Upper lobe of left lung (tissue), 6 donors: ENCODE measurements around the gene ITGBL1. TPM values are rescaled to one million over a fixed set of nuclear protein-coding genes. Genes with fewer than 3 reads are reported as not detected.

Source experiments
- ATAC-seq, 2 donors: fragments of 200-7000 bp; cut with Tn5 transposase; one replicate each; pipeline ENCODE4 v1.9.1; 2022; ENCODE audit warnings: mild to moderate bottlenecking in 2 of 2, moderate library complexity in 2 of 2; ENCODE audit not compliant: low FRiP score in 2 of 2
- DNase-seq, 2 donors: peaks; one replicate each; pipeline ENCODE4 v3.0.0-alpha.2; 2019 to 2020
- H3K27ac ChIP-seq, 4 donors: fragments of 200-600 bp; sonication (generic); one replicate each; pipeline ENCODE4 v1.5.1; 2016 to 2019
- H3K27me3 ChIP-seq, 4 donors: fragments of 200-600 bp; sonication (generic); one replicate each; pipeline ENCODE4 v1.5.1; 2017 to 2019
- H3K36me3 ChIP-seq, 4 donors: fragments of 200-600 bp; sonication (generic); one replicate each; pipeline ENCODE4 v1.5.1; 2016 to 2019
- H3K4me1 ChIP-seq, 4 donors: fragments of 200-600 bp; sonication (generic); one replicate each; pipeline ENCODE4 v1.5.1; 2018 to 2019
- H3K4me3 ChIP-seq, 4 donors: fragments of 200-600 bp; sonication (generic); one replicate each; pipeline ENCODE4 v1.5.1; 2017 to 2019; ENCODE audit warnings: mild to moderate bottlenecking in 2 of 4, moderate library complexity in 1 of 4
- H3K9me3 ChIP-seq, 4 donors: fragments of 200-600 bp; sonication (generic); one replicate each; pipeline ENCODE4 v1.5.1; 2018 to 2019
- CTCF ChIP-seq, 6 experiments: fragments of 450-650 bp in 4 of 6; fragments of 200-600 bp in 2 of 6; sonication (generic) in 2 of 6; IDR thresholded peaks; one replicate each; pipeline ENCODE4 v1.5.1; 2016 to 2019; ENCODE audit warnings: antibody characterized with exemption in 6 of 6
- EP300 ChIP-seq, 4 donors: sonication (generic); formaldehyde crosslinking; IDR thresholded peaks; one replicate each; pipeline ENCODE4 v1.5.1; 2017; ENCODE audit warnings: antibody characterized with exemption in 4 of 4, control low read depth in 2 of 4
- POLR2A ChIP-seq, 4 donors: fragments of 450-650 bp; IDR thresholded peaks; one replicate each; pipeline ENCODE4 v1.5.1; 2016 to 2017; ENCODE audit warnings: antibody characterized with exemption in 4 of 4, mild to moderate bottlenecking in 2 of 4
- POLR2AphosphoS5 ChIP-seq, 2 donors: sonication (generic); formaldehyde crosslinking; IDR thresholded peaks; one replicate each; pipeline ENCODE4 v1.5.1; 2017; ENCODE audit warnings: antibody characterized with exemption in 2 of 2
- WGBS, 2 donors: methylation state at CpG; one replicate each; pipeline ENCODE4 v1.1.5; 2017 to 2018; 5-methylcytosine and 5-hydroxymethylcytosine counted together
- total RNA-seq, 6 donors: library from RNA; depleted of rRNA in 4 of 6; stranded (reverse); fragments of >200 nt in 4 of 6; gene quantifications; one replicate each; pipeline versions ENCODE4 v1.1.0 to v1.2.1, GENCODE V29; 2016 to 2021
- donor health status: DM: no; HTN: no; CAD: no; lungs with moderate emphysema.
- donor health status: DM: no; HTN: yes; CAD: no; lungs with severe emphysema.

Gene ITGBL1
- total RNA-seq, 6 donors from 2014 or later = 5.2 to 51.9 (median 21.9) TPM

GRCh38 chr13:101514695-101515275, 62.3 kb downstream of the ITGBL1 start:
- ATAC-seq (peak in 1 of 2 donors; percentile 68), DNase-seq (no peak)
- H3K4me3 ChIP-seq = no peak overlapping the region
- H3K27me3 ChIP-seq = no peaks in the 10 kb centered on the region
- H3K9me3 ChIP-seq = no peaks in the 10 kb centered on the region
- no peaks in the 10 kb centered on the region for H3K4me1 ChIP-seq
- no peaks in the 10 kb centered on the region for H3K36me3 ChIP-seq
- no peak overlapping the region for H3K27ac ChIP-seq
- TF ChIP-seq POLR2AphosphoS5 (IDR thresholded peaks at IDR 0.05) (no peak), CTCF (IDR thresholded peaks at IDR 0.05) (peak; percentile 27 to 65 (median 46))

- DNase-seq (no peak), ATAC-seq (no peak)
- no peaks in the 10 kb centered on the region for H3K4me1 ChIP-seq
- 80 to 89% methylated on average over 3 of the region's 3 CpGs for WGBS, 2 donors
- no peak for TF ChIP-seq CTCF (IDR thresholded peaks at IDR 0.05)
- no peak for TF ChIP-seq POLR2AphosphoS5 (IDR thresholded peaks at IDR 0.05)
- no peak for TF ChIP-seq POLR2A (IDR thresholded peaks at IDR 0.05)
- TF ChIP-seq EP300 (IDR thresholded peaks at IDR 0.05) = no peak
- no peak overlapping the region for H3K27ac ChIP-seq
- no peaks in the 10 kb centered on the region for H3K27me3 ChIP-seq
- no peak overlapping the region for H3K4me3 ChIP-seq
- H3K36me3 ChIP-seq = no peaks in the 10 kb centered on the region
- H3K9me3 ChIP-seq = no peaks in the 10 kb centered on the region
Observed at GRCh38 chr13:101515504-101515903, 63.0 kb downstream of the ITGBL1 start.

GRCh38 chr13:101516262-101516661, 63.8 kb downstream of the ITGBL1 start:
- Histone ChIP-seq H3K4me1 (no peaks in the 10 kb centered on the region), H3K27me3 (no peaks in the 10 kb centered on the region), H3K9me3 (no peaks in the 10 kb centered on the region), H3K36me3 (no peaks in the 10 kb centered on the region), H3K4me3 (no peak overlapping the region), H3K27ac (no peak overlapping the region)
- WGBS, 2 donors = 91 to 98% methylated on average over 2 of the region's 2 CpGs
- DNase-seq = no peak
- no peak for ATAC-seq
- no peak for TF ChIP-seq EP300 (IDR thresholded peaks at IDR 0.05)
- no peak for TF ChIP-seq CTCF (IDR thresholded peaks at IDR 0.05)
- TF ChIP-seq POLR2A (IDR thresholded peaks at IDR 0.05) = no peak
- no peak for TF ChIP-seq POLR2AphosphoS5 (IDR thresholded peaks at IDR 0.05)

GRCh38 chr13:101520672-101521071, 68.2 kb downstream of the ITGBL1 start:
- Histone ChIP-seq H3K4me1 (no peaks in the 10 kb centered on the region), H3K27ac (no peak overlapping the region), H3K27me3 (no peaks in the 10 kb centered on the region), H3K4me3 (no peak overlapping the region), H3K36me3 (no peaks in the 10 kb centered on the region), H3K9me3 (no peaks in the 10 kb centered on the region)
- TF ChIP-seq CTCF (IDR thresholded peaks at IDR 0.05) (no peak), POLR2A (IDR thresholded peaks at IDR 0.05) (no peak), EP300 (IDR thresholded peaks at IDR 0.05) (no peak), POLR2AphosphoS5 (IDR thresholded peaks at IDR 0.05) (no peak)
- ATAC-seq = no peak
- 58 to 68% methylated on average over 4 of the region's 4 CpGs for WGBS, 2 donors
- no peak for DNase-seq

GRCh38 chr13:101521371-101521770, 68.9 kb downstream of the ITGBL1 start:
- ATAC-seq (no peak), DNase-seq (no peak)
- TF ChIP-seq EP300 (IDR thresholded peaks at IDR 0.05) (no peak), CTCF (IDR thresholded peaks at IDR 0.05) (no peak), POLR2AphosphoS5 (IDR thresholded peaks at IDR 0.05) (no peak), POLR2A (IDR thresholded peaks at IDR 0.05) (no peak)
- Histone ChIP-seq H3K27ac (no peak overlapping the region), H3K4me3 (no peak overlapping the region), H3K9me3 (no peaks in the 10 kb centered on the region), H3K4me1 (no peaks in the 10 kb centered on the region), H3K36me3 (no peaks in the 10 kb centered on the region), H3K27me3 (no peaks in the 10 kb centered on the region)
- WGBS, 2 donors = 75 to 81% methylated on average over 6 of the region's 6 CpGs
